ENCODE data around the gene LRRC27. TPM values are rescaled to one million over a fixed set of nuclear protein-coding genes. Genes with fewer than 3 reads are reported as not detected.

Gene LRRC27
- polyA plus RNA-seq, 1 experiment = 10.5 TPM

GRCh38 chr10:132368881-132369635 is 37.1 kb downstream of the LRRC27 start:
- ChIA-PET POLR2A (no interaction called here), CTCF (no interaction called here)
- TF ChIP-seq CTCF (IDR thresholded peaks at IDR 0.05; ENCODE audit: insufficient read depth, low read depth, low read length) = no peak
- Histone ChIP-seq H3K36me3 (ENCODE audit: control insufficient read depth, insufficient read depth, low read length) (peaks cover 3% of the 10 kb centered on the region), H3K4me3 (ENCODE audit: low read depth, low read length) (no peak overlapping the region), H3K27me3 (ENCODE audit: control insufficient read depth, insufficient read depth, low read length) (peaks cover 1% of the 10 kb centered on the region; the same call in 1 of the 2 replicates)
- peak; percentile 70 for DNase-seq (ENCODE audit: low read depth)

GRCh38 chr10:132369636-132370185 is 37.7 kb downstream of the LRRC27 start:
- CTCF ChIA-PET = no interaction called here
- no peak for TF ChIP-seq CTCF (IDR thresholded peaks at IDR 0.05; ENCODE audit: insufficient read depth, low read depth, low read length)
- Histone ChIP-seq H3K4me3 (ENCODE audit: low read depth, low read length) (no peak overlapping the region), H3K36me3 (ENCODE audit: control insufficient read depth, insufficient read depth, low read length) (peaks cover 3% of the 10 kb centered on the region), H3K27me3 (ENCODE audit: control insufficient read depth, insufficient read depth, low read length) (peaks cover 1% of the 10 kb centered on the region; the same call in 1 of the 2 replicates)
- POLR2A ChIA-PET = no interaction called here
- no peak for DNase-seq (ENCODE audit: low read depth)

- Histone ChIP-seq H3K27me3 (ENCODE audit: control insufficient read depth, insufficient read depth, low read length) (peaks cover 1% of the 10 kb centered on the region; the same call in 1 of the 2 replicates), H3K36me3 (ENCODE audit: control insufficient read depth, insufficient read depth, low read length) (peaks cover 3% of the 10 kb centered on the region), H3K4me3 (ENCODE audit: low read depth, low read length) (no peak overlapping the region)
- ChIA-PET POLR2A (no interaction called here), CTCF (no interaction called here)
- no peak for DNase-seq (ENCODE audit: low read depth)
- TF ChIP-seq CTCF (IDR thresholded peaks at IDR 0.05; ENCODE audit: insufficient read depth, low read depth, low read length) = no peak
These were observed 38.7 kb downstream of the LRRC27 start for GRCh38 chr10:132370426-132371340.

GRCh38 chr10:132371641-132372081 is 39.7 kb downstream of the LRRC27 start:
- TF ChIP-seq CTCF (IDR thresholded peaks at IDR 0.05; ENCODE audit: insufficient read depth, low read depth, low read length) = peak; percentile 49
- H3K36me3 ChIP-seq (ENCODE audit: control insufficient read depth, insufficient read depth, low read length) = peaks cover under 1% of the 10 kb centered on the region; the same call in 1 of the 2 replicates
- ChIA-PET POLR2A (no interaction called here), CTCF (no interaction called here)
- DNase-seq (ENCODE audit: low read depth) = no peak
- no peak overlapping the region for H3K4me3 ChIP-seq (ENCODE audit: low read depth, low read length)
- H3K27me3 ChIP-seq (ENCODE audit: control insufficient read depth, insufficient read depth, low read length) = peaks cover 1% of the 10 kb centered on the region; the same call in 1 of the 2 replicates
